Measurements from ENCODE around the gene FOXD1.
"Not testable (repeated sequence)": the region's sequence is repeated elsewhere in the genome, so short reads cannot be mapped to it uniquely, and the experiment has no call there.

Gene FOXD1

DNA sequence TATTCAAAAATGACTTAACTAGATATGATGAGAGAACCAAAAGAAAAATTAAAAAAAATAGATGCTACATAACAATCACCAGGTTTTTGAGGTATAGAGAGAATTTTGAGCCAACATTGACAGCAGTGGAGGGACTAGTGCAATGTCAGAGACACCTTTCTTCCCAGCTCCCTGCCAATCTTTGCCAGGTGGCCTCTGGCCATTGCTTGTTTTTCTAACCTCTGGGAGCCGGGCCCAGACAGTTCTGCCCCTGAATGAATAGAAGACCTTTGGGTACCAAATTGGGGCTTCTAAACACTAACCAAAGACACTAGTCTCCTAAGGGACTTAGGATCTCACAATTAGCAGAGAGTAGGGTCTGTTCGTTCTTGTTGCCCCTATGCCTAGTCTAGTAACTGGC, 33.4 kb downstream of the FOXD1 start:
- no peak for DNase-seq

- no peak for DNase-seq
These were observed 36.0 kb downstream of the FOXD1 start for GRCh38 chr5:73412597-73412988.

DNA sequence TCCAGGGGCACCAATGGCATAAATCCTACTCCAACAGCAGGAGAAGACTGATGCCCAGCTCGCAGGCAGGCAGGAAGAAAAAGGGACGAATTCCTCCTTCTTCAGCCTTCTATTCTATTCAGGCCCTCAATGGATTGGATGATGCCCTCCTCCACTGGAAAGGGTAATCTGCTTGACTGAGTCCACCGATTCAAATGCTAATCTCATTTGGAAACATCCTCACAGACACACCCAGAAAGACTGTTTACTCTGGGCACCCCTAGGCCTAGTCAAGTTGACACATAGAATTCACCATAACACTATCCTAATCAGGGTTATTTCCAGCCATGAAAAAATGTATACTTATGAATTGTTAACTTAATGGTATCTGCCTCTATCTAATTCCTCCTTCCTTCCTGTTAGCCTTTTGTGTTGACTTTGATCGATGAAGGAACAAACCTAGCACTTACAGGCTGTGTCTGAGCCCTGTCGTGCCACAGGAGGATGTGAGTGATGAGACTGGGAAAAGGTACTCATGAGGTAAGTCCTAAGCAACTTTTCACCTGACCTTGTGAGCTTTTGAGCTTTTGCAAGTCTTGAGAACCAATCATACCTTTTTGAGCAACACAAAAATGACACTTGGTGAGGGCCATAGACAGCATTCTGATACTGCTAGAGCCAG, 36.5 kb downstream of the FOXD1 start:
- DNase-seq: no peak

- not testable (repeated sequence) for DNase-seq
These were observed 38.6 kb downstream of the FOXD1 start for GRCh38 chr5:73409927-73410326.

GRCh38 chr5:73405691-73406090, 42.9 kb downstream of the FOXD1 start:
- no peak for DNase-seq

- no peak for DNase-seq
These were observed 48.8 kb downstream of the FOXD1 start for GRCh38 chr5:73399775-73400174.

Data from stimulated activated naive CD4-positive, alpha-beta T cell (primary cell).